ENCODE data around the gene NPSR1. TPM values are rescaled to one million over a fixed set of nuclear protein-coding genes. Genes with fewer than 3 reads are reported as not detected.

Gene NPSR1
- total RNA-seq, 1 experiment from 2014 or later = not detected

DNA sequence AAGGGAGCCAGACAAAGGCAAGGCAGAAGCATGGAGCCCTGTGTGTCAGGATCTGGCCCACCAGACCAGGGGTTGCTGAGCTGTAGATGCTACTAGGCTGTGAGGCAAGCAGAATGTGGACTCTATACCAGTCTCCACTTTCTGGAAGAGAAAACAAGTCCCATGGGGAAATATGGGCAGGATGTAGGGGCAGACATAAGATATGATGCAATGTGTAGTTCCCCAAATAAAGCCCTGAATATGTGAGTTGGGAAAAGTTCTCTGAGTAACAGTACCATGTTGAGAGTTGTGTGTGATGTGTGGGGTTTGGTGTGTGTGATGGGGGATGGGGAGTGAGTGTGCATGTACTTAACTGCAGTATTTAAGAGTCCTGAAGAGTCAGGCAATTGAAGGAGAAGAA, 62.3 kb downstream of the NPSR1 start:
- no peak for DNase-seq (ENCODE audit: low read depth)

DNA sequence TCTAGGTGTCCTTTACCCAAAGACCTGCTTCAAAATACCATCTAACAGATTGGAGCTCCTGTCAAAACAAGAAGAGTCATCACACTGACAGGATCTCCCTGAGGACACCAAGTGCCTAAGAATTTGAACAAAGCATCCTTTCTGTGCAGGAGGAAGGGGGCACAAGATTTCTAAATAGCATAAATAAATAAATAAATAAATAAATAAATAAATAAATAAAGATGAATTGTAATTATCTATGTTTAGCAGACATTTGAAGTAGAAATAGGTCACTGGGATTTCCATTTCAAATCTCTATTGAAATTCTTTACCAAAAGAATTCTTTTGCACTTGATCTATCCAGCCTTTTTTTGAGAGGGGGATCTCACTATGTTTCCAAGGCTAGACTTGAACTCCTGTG, 65.3 kb downstream of the NPSR1 start:
- DNase-seq (ENCODE audit: low read depth) = no peak

DNA sequence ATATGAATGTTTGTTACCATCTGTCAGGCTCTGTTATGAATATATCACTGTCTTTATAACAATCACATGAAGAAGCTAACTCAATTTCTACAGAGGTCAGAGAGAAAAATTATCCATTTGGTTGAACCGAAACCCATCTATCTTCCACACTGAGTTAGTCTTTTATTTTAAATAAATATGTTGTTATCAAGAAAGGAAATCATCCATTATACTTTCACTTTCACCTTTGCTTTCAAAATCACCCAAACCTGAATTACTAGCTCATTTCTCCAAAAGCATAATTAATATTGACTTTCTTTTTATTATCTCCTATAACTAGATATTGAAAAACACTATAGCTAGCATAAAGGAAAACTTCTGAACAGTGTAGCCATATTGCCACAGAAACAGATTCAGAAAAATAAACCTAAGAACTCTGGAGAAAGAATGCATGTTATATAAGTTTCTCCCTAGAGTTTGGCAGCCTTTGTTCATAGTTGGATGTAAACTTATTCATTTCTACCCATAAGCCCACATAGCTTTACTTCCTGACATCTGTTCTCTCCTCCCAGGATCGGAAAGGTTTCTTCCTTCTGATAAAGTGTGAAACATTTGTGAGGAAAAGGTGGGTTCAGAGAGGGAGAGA, 66.0 kb downstream of the NPSR1 start:
- peak; percentile 11 for DNase-seq (ENCODE audit: low read depth)

DNA sequence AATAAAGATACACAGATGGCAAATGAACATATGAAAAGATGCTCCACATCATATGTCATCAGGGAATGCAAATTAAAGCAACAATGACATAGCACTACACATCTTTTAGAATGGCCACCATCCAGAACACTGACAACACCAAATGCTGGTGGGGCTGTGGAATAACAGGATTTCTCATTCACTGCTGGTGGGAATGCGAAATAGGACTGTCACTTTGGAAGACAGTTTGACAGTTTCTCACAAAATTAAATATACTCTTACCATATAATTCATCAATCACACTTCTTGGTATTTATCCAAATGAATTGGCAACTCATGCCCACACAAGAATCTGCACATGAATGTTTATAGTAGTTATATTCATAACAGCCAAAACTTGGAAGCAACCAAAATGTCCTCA, 68.2 kb downstream of the NPSR1 start:
- no peak for DNase-seq (ENCODE audit: low read depth)

DNA sequence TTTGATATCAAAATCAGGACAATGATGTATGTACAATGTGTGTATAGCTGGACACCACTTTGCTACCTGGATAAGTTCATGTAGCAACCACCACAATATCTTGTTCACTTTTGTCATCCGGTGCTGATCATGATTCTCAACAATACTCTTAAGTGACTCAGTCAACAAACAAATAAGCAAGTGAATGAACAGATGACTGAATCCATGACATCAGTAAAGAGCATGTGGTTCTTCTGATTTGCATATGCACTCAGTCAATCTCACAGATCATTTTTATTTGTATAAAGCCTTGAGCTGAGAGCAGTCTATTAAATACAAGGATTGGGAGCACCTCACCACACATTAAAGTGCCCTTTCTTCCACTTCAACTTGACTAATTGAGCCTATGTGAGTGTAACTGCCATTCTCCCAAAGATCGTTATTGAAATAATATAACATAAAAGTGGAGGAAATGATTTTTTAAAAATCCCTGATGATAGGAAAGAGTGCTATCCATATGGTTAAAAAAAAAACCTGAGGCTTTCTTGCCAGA, 69.5 kb downstream of the NPSR1 start:
- no peak for DNase-seq (ENCODE audit: low read depth)

DNA sequence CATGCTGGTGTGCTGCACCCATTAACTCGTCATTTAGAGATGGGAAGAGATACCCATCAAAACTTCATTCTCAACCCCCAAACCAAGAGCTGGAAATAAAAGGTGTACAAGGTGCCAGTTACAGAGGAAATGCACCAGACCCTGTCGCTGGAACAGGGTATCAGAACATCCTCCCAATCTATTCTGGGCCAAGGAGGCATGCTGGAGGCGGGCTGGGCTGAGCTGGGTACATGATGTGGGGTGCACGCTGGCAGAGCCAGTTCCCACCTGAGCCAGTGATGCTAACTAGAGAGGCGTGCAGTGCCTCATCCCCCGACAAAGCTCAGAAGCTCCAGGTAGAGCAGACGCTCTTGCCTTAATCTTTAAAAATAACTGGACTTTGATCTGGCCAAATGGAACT, 70.1 kb downstream of the NPSR1 start:
- DNase-seq (ENCODE audit: low read depth) = no peak

DNA sequence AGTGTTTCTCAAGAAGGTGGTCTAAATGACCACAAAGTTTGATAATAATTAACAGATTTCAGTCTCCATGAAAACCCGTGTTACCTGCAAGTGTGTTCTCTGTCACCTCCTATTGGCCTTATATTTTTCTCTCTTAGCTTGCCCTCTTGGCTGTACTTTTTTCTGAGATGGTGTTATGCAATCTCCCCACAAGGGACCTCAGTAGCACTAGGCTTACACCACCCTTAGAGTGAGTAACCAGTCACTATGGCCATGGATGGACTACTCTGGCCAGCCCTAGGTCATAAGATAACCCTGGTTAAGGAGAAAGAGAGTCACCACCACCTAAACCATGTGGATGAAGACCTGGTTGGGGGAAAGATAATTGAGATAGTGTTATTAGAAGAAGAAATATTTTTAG, 76.8 kb downstream of the NPSR1 start:
- DNase-seq (ENCODE audit: low read depth) = no peak

DNA sequence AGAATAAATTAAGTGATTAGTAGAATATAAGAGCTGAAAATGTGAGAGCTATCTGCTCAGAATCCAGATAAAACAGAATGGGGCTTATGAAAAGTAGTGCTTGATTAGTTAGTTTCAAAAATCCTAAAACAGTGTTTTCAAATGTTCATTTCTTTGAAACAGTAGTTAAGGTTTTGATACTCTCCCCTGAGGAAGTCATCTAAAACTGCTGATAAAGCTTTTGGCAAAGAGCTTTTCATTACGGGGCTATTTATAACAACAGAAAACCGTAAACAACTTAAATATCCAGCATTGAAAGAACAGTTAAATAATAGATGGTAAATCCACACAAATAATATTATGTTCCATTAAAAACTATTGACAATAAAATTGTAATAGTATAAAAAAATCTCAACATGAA, 77.5 kb downstream of the NPSR1 start:
- no peak for DNase-seq (ENCODE audit: low read depth)

DNA sequence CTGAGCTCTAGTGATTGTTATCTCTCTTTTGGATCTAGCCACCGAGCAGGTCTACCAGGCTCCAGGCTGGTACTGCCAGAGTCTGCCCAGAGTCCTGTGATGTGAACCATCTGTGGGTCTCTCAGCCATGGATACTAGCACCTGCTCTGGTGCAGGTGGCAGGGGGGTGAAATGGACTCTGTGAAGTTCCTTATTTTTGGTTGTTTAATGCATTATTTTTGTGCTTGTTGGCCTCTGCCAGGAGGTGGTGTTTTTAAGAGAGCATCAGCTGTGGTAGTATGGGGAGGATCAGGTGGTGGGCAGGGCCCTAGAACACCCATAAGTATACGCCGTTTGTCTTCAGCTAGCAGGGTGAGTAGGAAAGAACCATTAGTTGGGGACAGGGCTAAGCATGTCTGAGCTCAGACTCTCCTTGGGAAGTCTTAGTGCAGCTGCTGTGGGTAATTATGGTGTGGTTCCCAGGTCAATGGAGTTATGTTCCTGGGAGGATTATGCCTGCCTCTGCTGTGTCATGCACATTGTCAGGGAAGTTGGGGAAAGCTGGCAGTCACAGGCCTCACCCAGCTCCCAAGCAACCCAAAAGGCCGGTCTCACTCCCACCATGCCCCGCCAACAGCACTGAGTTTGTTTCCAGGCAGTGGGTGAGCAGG, 81.8 kb downstream of the NPSR1 start:
- no peak for DNase-seq (ENCODE audit: low read depth)

DNA sequence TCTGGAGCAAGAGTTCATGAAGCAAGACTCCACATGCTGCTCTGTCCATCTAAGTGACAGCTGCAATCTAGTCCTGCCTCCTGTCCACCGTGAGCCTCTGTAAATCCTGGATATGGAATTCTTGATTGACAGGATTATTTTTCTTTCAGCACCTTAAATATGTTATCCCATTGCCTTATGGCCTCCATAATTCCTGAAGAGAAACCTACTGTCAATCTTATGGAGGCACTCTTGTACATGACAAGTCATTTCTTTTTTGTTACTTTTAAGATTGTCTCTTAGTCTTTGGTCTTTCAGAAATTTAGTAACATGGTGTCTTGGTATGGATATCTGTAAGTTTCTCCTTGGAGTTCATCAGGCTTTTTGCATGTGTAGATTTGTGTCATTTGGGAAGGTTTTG, 82.8 kb downstream of the NPSR1 start:
- DNase-seq (ENCODE audit: low read depth) = no peak

DNA sequence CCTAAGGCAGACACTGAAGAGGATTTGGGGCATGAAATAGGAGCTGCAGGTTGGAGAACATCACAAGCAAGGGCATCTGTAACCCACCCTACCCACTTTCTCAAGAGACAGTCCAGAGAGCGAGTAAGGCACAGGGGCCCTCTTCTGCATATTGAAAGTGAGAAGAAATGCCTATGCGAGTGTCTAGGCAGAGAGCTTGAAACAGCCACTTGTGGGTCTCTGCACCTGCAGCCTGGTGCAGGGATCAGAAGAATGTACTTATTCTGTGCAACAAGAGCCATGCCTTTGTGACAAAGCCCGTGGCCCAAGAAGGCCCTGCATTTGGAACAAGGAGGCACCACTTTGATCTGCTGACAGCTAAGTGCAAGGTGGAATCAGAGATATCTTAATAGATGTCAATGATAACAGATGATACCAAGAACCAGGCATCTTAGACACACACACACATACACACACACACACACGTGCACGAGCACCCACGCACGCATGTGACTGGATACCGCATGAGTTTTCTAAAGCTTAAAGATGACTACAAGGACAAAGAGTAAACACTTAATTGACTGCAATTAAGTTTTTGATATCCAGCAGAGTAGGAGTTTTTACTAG, 89.3 kb downstream of the NPSR1 start:
- no peak for DNase-seq (ENCODE audit: low read depth)

DNA sequence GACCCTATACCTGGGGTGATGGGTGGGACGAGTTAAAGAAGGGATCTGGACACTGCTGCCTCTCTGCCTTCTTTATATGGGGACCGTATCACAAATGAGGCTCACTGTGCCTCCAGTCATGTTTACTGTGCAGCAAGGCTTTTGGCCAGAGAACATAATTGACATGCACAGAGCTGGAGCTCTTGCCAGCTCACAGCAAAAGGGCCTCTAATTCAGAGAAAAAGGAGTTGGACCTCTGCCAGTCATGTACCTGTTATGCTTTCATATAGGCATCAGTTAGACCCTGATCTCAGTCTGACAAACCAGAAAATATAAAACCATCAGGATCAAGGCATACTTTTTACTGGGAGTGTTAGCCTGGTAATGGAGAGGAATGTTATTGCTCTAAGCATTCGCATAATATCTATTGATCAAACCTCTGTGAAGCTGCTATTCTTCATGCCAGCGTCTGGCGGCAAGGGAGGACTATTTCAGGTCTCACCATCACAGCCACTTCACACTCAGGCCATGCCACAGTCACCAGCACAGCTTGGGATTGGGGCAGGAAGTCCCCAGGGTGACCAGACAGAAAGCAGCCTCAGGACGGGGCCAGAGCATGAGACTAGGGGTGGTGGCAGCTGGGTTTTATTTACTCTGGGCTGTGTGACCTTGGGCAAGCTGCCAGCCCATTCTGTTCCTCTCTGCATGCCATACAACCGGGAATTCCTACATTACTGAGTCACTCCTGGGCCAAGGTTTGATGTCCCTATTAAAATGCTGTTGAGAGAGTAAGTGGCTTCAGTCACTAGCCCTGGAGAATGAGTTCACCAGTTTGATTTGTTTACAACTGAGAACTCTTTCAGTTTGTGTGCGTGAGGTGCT, 90.1 kb downstream of the NPSR1 start:
- DNase-seq (ENCODE audit: low read depth) = peak; percentile 98

DNA sequence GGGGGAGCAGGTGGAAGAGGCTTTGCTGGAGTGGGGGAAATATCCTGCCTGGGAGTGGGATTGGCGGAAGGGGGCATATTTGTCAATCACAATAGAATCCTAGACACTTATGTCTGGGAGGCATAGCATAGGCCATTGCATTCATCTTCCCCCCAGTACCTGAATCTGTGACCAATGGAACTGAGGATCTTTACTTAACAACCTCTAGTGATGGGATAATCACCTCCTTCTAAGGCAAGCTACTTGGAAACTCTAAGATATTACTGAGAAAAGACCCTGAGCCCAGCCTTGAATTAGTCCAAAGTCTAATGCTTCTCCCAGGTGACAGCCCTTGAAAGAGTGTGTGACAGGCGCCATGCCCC, 90.7 kb downstream of the NPSR1 start:
- DNase-seq (ENCODE audit: low read depth) = no peak

DNA sequence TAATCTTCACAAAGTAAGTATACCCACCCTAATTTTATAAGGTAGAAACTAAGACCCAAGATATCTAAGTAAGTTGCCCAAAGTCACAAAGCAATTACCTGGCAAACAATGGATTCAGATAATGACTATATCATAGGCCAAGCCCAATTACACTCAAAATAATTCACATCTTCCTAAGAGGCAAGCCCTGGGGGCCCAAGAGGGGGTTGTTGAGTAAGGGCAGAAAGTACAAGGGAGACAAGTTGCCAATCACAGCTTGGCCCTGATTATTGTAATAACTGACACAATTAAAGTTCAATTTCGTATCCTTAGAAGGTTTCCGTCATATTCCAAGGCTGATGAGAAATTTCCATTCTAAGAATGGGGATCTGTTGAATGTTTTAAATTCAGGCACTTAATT, 91.4 kb downstream of the NPSR1 start:
- no peak for DNase-seq (ENCODE audit: low read depth)

DNA sequence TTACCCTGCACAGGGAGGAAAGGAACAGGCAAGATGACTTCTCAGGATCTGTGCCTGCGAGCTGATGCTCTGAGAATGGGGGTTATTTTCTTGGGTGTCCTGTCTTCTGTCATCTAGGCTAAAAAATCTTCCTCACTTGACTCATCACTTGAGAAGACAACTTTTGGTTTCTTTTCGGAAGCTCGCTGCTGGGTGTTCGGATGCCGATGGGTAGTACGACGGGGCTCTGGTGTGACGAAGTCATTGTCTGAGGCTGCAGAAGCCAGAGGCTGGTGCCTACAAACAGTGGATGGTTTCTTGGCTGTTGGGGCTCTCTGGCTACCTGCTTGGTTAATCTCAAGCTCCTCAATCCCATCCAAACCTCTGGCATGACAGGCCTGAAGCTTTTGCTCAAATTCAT, 92.2 kb downstream of the NPSR1 start:
- DNase-seq (ENCODE audit: low read depth) = peak; percentile 55

DNA sequence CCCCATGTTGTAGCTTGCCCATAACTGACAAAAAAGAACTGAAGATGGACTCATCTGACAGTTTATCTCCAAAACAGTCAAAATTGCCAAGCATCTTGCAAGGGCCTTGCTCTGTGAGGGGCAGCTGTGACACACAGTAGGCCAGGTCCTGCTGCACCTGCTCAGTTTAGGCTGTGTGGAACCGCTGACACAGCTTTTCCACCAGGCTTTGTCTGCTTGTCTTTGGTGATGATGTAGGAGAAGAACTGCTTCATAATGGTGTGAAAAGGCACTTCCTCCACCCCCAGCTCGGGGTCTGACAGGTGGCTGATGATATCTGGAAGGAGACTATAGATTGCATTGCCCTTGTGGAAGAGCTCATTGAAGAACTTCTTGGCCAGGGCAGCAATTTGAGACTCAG, 92.6 kb downstream of the NPSR1 start:
- no peak for DNase-seq (ENCODE audit: low read depth)

DNA sequence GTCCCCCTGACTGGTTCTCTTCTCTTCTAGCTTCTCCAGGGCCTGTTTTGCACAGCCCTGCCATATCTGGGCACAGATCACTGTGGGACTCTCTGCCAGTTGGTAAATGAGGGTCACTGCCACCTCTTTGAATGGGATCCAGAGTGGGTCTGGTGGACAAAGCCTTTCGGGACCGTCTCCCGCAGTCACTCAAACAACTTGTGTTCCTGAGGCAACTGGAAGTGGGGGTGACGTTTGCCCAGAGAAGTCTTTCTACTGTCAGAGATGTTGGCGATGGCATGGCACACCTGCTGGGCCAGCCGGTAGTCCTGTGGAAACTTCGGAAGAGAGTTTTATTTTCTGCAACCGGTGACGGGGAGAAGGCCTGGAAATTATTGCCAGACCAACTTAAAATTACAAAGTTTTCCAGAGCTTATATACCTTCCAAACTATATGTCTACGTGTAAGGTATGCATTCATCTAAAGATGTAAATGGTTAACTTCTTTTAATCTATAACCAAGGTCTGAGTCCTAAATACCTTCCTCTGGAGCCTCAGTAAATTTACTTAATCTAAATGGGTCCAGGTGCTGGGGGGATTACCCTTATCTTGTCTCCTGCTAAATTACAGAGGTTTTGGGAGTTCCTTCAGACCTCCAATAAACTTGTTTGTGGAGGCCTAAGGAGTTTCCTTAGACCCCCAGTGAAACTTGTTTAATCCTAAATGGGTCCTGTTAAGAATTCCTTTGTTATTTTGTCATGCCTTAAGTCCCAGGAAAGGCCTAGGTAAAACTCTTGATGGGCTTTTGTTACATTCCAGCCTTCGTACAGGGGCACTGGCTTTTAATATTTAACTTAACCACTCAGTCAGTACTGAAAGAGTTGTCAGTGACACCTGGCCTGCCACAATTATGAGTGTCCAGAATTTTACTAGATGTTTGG, 94.0 kb downstream of the NPSR1 start:
- no peak for DNase-seq (ENCODE audit: low read depth)

DNA sequence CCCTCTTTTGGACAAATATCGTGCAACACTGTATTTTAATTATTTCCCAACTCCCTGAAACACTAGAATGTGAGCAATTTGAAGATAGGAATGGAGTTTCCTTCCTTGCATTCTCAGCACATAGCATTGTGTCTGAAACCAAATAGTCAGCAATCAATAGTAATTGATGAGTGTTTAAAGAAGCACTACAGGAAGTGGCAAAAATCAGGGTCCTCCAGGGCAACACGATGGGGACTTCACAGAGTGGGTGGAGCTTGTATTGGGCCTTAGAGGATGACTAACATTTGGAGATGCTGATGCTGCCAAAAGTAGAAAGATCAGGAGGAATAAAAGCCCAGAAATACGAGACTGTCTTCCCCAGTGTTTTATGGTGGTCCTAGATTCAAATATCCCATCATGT, 94.9 kb downstream of the NPSR1 start:
- no peak for DNase-seq (ENCODE audit: low read depth)

DNA sequence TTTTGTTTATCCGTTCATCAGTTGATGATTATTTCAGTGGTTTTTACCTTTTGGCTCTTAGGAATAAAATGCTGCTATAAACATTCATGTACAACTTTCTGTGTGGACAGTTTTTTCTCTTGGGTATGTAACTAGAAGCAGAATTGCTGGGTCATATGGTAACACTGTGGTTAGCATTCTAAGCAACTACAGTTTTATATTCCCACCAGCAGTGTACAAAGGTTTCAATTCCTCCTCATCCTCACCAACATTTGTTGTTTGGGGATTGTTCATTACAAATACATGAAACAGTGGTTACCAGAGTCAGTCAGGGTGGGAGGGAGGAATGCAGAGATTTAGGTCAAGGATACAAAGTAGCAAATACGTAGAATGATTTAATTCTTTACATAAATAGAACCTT, 97.0 kb downstream of the NPSR1 start:
- DNase-seq (ENCODE audit: low read depth) = no peak

DNA sequence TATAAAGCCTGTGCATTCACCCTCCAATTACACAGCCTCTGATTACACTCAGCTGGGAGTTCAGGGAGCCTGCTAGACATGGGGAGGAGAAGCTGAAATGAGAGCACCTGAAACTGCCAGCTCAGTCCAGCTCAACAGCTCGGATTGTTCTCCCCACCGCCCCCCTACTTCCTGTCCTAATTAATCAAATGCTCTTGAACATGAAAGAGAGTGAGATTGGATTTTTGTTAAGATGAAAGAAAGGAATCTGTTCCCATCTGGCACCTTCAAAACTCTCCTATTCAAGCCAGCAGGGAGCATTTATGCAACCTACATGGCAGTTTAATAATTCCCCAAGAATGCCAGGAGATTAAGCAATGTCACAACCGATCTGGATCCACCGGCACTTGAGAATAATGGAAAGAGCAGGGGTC, 98.0 kb downstream of the NPSR1 start:
- DNase-seq (ENCODE audit: low read depth) = no peak

DNA sequence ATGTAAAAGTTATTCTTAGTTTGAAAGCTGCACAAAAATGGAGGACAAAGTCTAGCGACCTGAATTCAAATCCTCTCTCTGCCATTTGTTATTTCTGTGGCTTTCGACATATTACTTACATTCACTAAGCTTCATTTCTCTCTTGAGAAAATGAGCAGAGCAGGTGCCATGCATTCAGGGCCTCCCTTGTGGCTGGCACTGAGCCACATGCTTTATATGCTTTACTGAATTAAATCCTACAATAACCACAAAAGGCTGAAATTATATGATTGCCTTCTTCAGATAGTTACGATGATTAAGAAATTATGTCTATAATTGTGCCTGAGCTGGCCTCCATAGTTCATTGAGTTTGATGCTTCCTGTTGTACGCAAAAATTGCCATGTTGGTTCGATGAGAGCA, 98.7 kb downstream of the NPSR1 start:
- no peak for DNase-seq (ENCODE audit: low read depth)
